Measurements from ENCODE around the gene IGSF9B.

The IGSF9B gene

GRCh38 chr11:133930053-133930766 is 26.6 kb downstream of the IGSF9B start:
- H3K4me3 ChIP-seq (ENCODE audit: low read length) = no peak overlapping the region
- TF ChIP-seq ZNF274 (IDR thresholded peaks at IDR 0.05; ENCODE audit: low read depth, low read length) = no peak

- no peak overlapping the region for H3K4me3 ChIP-seq (ENCODE audit: low read length)
- no peak for TF ChIP-seq ZNF274 (IDR thresholded peaks at IDR 0.05; ENCODE audit: low read depth, low read length)
Observed at GRCh38 chr11:133929401-133930052, 27.2 kb downstream of the IGSF9B start.

GRCh38 chr11:133928628-133929059 is 28.1 kb downstream of the IGSF9B start:
- H3K4me3 ChIP-seq (ENCODE audit: low read length) = no peak overlapping the region
- no peak for TF ChIP-seq ZNF274 (IDR thresholded peaks at IDR 0.05; ENCODE audit: low read depth, low read length)

GRCh38 chr11:133927690-133928627 is 28.8 kb downstream of the IGSF9B start:
- TF ChIP-seq ZNF274 (IDR thresholded peaks at IDR 0.05; ENCODE audit: low read depth, low read length) = no peak
- no peak overlapping the region for H3K4me3 ChIP-seq (ENCODE audit: low read length)

- no peak overlapping the region for H3K4me3 ChIP-seq (ENCODE audit: low read length)
- no peak for TF ChIP-seq ZNF274 (IDR thresholded peaks at IDR 0.05; ENCODE audit: low read depth, low read length)
Observed at GRCh38 chr11:133926466-133927246, 30.1 kb downstream of the IGSF9B start.

GRCh38 chr11:133925756-133926155 is 31.0 kb downstream of the IGSF9B start:
- TF ChIP-seq ZNF274 (IDR thresholded peaks at IDR 0.05; ENCODE audit: low read depth, low read length) = no peak
- H3K4me3 ChIP-seq (ENCODE audit: low read length) = no peak overlapping the region

GRCh38 chr11:133924661-133925060 is 32.1 kb downstream of the IGSF9B start:
- H3K4me3 ChIP-seq (ENCODE audit: low read length) = no peak overlapping the region
- TF ChIP-seq ZNF274 (IDR thresholded peaks at IDR 0.05; ENCODE audit: low read depth, low read length) = no peak

- no peak overlapping the region for H3K4me3 ChIP-seq (ENCODE audit: low read length)
- TF ChIP-seq ZNF274 (IDR thresholded peaks at IDR 0.05; ENCODE audit: low read depth, low read length) = no peak
Observed at GRCh38 chr11:133922078-133922870, 34.5 kb downstream of the IGSF9B start.

- no peak overlapping the region for H3K4me3 ChIP-seq (ENCODE audit: low read length)
- TF ChIP-seq ZNF274 (IDR thresholded peaks at IDR 0.05; ENCODE audit: low read depth, low read length) = no peak
Observed at GRCh38 chr11:133921513-133921912, 35.3 kb downstream of the IGSF9B start.

- no peak for TF ChIP-seq ZNF274 (IDR thresholded peaks at IDR 0.05; ENCODE audit: low read depth, low read length)
- H3K4me3 ChIP-seq (ENCODE audit: low read length) = no peak overlapping the region
Observed at GRCh38 chr11:133921026-133921425, 35.7 kb downstream of the IGSF9B start.

- TF ChIP-seq ZNF274 (IDR thresholded peaks at IDR 0.05; ENCODE audit: low read depth, low read length) = no peak
- H3K4me3 ChIP-seq (ENCODE audit: low read length) = no peak overlapping the region
Observed at GRCh38 chr11:133920109-133920990, 36.4 kb downstream of the IGSF9B start.
